ENCODE measurements around the gene CENPP.

Gene CENPP

DNA sequence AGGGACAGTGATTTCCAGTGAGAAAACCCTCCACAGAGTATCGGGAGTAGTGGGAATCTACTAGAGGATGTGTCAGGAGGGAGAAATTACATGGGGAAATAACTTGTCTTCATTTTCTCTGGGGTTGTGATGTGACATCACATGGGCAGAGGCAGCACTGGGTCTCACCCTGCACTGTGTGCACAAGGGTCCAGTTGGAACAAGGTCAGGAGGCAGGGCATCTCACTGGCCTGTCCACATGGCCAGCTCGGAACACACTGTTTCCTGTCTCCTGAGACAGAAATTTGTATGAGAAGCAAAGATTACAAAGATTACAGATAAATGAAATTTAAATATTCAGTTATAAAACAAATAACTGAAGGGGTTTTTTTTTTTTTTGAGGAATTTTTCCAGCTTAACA is 272.6 kb downstream of the CENPP start:
- TF ChIP-seq CTCF (IDR thresholded peaks at IDR 0.05; ENCODE audit: control extremely low read depth, extremely low read depth, low read depth, missing control alignments): no peak
- DNase-seq (ENCODE audit: extremely low spot score): no peak
- CTCF ChIA-PET: interaction anchor here (1.9 kb wide), 1 partner anchor 14 kb away, joined by 6 read pairs; no protein-coding TSS in a partner anchor
- POLR2A ChIA-PET: no interaction called here

DNA sequence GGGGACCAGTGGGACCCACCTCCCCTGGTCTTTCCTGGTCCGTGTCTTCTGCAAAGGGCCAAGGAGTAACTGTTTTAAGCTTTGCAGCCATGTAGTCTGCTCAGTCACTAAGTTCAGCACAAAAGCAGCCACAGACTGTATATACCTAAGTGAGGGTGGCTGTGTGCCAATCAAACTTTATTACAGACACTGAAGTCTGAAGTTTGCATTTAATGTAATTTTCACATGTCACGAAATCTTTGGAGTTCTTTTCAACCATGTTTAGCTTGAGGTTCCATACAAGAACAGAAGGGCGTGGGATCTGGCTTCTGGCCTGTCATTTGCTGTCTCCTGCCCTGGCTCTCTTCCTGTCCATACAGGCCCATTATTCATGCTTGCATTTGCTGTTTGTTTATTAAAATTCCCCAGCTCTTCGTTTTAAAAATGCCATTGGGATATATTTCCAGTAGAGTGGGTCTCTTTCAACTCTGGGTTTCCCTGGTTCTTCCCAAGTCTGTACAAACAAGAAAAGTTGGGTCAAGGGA is 274.2 kb downstream of the CENPP start:
- ChIA-PET POLR2A (no interaction called here), CTCF (interaction anchor here (1.1 to 1.9 kb wide), 3 partner anchors 9 to 461 kb away, joined by 3 to 5 read pairs (median 3); no protein-coding TSS in a partner anchor)
- DNase-seq (ENCODE audit: extremely low spot score): no peak
- no peak for TF ChIP-seq CTCF (IDR thresholded peaks at IDR 0.05; ENCODE audit: control extremely low read depth, extremely low read depth, low read depth, missing control alignments)

DNA sequence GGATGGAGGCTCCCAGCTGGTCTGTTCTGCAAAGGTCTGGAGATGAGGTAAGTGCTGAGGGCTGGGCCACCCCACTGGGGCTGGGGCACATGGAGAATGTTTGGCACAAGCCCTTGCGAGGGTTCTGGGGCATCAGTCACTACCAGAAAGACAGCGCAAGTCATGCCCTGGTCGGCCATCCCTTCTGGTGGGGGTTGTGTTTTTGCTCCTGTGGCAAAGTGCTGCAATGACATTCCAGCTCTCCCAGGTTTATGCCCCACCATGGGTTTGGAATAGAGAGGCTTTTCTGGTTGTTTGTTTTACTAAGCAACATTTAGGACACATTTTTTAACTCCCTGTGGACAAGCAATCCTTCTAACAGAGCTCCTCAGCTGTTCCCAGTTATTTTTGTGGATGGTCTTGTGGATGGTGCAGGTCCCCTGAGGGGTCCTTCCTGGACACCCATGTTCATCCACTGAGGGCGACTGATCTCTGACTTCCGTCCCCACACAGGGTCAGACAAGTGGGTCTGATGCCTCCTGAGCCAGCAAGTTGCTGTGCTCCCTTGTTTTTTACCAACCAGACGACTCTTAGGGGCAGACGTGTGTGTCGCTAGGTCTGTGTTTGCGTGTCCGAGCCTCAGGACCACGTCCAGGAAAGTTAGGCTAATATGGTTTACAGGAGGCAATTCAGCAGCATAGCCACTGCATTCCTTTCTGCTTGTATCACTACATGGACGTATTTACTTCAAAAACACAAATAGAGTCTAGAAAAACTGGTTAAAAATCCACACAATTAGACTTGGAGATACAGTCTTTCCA is 274.9 kb downstream of the CENPP start:
- no peak for DNase-seq (ENCODE audit: extremely low spot score)
- POLR2A ChIA-PET: no interaction called here
- CTCF ChIA-PET: interaction anchor here (1.1 to 1.9 kb wide), 3 partner anchors 10 to 462 kb away, joined by 3 to 5 read pairs (median 3); no protein-coding TSS in a partner anchor
- TF ChIP-seq CTCF (IDR thresholded peaks at IDR 0.05; ENCODE audit: control extremely low read depth, extremely low read depth, low read depth, missing control alignments): no peak

DNA sequence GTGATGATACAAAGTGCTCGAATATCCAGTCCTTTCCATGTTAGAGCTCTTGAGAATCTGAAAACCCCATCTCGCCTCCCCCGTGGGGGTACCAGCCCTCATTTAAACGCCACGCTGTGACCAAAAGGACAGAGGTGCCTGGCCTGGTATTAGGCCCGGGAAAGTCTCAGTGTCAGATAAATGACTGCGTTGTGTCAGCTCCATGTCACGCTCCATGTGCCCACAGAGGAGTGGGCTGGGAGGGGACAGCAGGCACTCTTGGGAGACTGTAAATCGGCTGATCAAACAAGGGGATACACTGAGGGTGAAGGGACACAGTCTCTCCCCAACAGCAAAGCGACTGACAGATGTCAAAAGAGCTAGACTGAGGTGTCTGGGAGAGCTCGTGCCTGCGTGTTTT is 275.7 kb downstream of the CENPP start:
- TF ChIP-seq CTCF (IDR thresholded peaks at IDR 0.05; ENCODE audit: control extremely low read depth, extremely low read depth, low read depth, missing control alignments): no peak
- ChIA-PET POLR2A (no interaction called here), CTCF (no interaction called here)
- DNase-seq (ENCODE audit: extremely low spot score): no peak

DNA sequence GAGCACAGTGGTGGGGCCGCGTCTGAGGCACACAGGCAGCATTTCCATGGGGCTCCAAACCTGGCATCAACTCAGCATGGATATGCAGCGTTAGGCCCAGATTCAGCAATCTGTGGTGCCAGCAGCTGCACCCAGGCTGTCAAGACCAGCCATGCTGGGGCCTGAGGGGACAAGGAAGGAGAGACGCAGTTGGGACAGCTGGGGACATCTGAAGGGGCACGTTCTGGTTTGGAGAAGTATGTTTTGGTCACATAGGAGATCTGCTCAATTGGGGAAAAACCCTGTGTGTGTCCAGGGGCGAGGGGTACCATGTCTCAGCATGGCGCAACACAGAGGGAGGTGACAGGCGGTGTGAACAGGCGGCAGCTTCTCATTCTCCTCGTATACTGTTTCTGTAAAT is 276.7 kb downstream of the CENPP start:
- no peak for DNase-seq (ENCODE audit: extremely low spot score)
- CTCF ChIA-PET: no interaction called here
- POLR2A ChIA-PET: no interaction called here
- TF ChIP-seq CTCF (IDR thresholded peaks at IDR 0.05; ENCODE audit: control extremely low read depth, extremely low read depth, low read depth, missing control alignments): no peak

DNA sequence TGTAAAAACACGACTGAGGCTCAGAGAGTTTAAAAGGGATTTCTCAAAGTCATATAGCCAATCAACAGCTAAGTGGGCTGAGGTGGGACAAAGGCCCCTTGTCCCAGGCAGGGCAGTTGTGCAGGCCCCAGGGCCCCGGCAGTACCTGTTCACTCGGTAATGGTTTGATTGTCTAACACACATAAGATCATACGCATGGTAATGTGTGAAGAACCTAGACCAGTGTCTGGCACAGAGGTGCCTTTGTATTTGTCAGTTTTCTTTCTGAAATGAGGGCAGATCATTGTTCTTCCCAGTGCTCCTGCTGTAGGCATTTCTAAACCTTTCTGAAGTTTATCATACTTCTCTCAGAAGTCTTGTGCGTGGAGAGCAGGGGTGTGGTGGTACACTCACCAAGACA is 277.3 kb downstream of the CENPP start:
- CTCF ChIA-PET: no interaction called here
- no peak for DNase-seq (ENCODE audit: extremely low spot score)
- TF ChIP-seq CTCF (IDR thresholded peaks at IDR 0.05; ENCODE audit: control extremely low read depth, extremely low read depth, low read depth, missing control alignments): no peak
- POLR2A ChIA-PET: no interaction called here
